Thoracic aorta (tissue), 2 donors: Measurements from ENCODE around the gene ADAMTSL1. TPM values are rescaled to one million over a fixed set of nuclear protein-coding genes. Genes with fewer than 3 reads are reported as not detected.

Experiments used
- ATAC-seq: fragments of 150-250 bp; one replicate; pipeline ENCODE4 v1.8.0; 2017; ENCODE audit warnings: low read depth; ENCODE audit not compliant: insufficient number of reproducible peaks, low FRiP score
- DNase-seq: peaks from one replicate; pipeline ENCODE4 v3.0.0-alpha.2; 2020; ENCODE audit warnings: low spot score
- H3K27ac ChIP-seq, 2 donors: fragments of 200-600 bp; sonication (generic); 1 replicate in 1 of 2; 2 replicates in 1 of 2; pipeline ENCODE4 v1.5.1; 2016; ENCODE audit warnings: mild to moderate bottlenecking in 2 of 2, moderate library complexity in 2 of 2
- H3K27me3 ChIP-seq: fragments of 200-600 bp; sonication (generic); replicated peaks from 2 replicates; pipeline ENCODE4 v1.6.0; 2016; ENCODE audit warnings: mild to moderate bottlenecking; ENCODE audit not compliant: insufficient read depth
- H3K36me3 ChIP-seq: fragments of 200-600 bp; sonication (generic); one replicate; pipeline ENCODE4 v1.5.1; 2016
- H3K4me1 ChIP-seq, 2 donors: fragments of 200-600 bp; sonication (generic); 1 replicate in 1 of 2; 2 replicates in 1 of 2; pipeline versions ENCODE4 v1.5.1 to v1.6.0; 2016; ENCODE audit warnings: low read depth in 2 of 2, mild to moderate bottlenecking in 1 of 2; ENCODE audit not compliant: control insufficient read depth in 1 of 2
- H3K4me3 ChIP-seq: fragments of 200-600 bp; sonication (generic); 2 replicates; pipeline ENCODE4 v1.5.1; 2016; ENCODE audit warnings: mild to moderate bottlenecking
- H3K9me3 ChIP-seq: fragments of 200-600 bp; sonication (generic); 2 replicates; pipeline ENCODE4 v1.5.1; 2016
- total RNA-seq, 2 donors: library from RNA; depleted of rRNA; stranded (reverse); fragments of >200 nt; gene quantifications; one replicate each; pipeline versions ENCODE4 v1.1.0 to v1.2.3, GENCODE V29; 2016
- TF ChIP-seq, protein P1 (sequence below): fragments of 200-600 bp; sonication (generic); IDR thresholded peaks from one replicate; pipeline ENCODE4 v1.5.1; 2019; ENCODE audit warnings: antibody characterized with exemption

ADAMTSL1 gene
- total RNA-seq, 2 donors from 2014 or later = 61.4 to 75.5 TPM

DNA sequence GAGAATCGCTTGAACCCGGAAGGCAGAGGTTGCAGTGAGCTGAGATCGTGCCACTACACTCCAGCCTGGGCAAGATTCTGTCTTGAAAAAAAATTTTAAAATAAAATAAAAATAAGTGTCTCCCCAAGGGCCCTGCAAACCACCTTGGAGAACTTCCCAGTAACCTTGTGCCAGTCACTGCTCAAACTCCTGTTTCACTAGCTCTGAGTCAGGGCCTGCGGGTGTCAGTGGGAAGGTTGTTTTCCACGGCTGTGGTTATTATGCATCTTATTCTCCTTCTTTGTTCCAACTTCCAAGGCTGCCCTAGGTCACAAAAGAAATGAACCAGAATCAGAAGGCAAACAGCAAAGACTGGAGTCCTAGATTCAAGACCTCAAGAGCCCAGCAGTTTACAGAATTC, 246.7 kb downstream of the ADAMTSL1 start:
- DNase-seq = no peak
- TF ChIP-seq, protein P1, sequence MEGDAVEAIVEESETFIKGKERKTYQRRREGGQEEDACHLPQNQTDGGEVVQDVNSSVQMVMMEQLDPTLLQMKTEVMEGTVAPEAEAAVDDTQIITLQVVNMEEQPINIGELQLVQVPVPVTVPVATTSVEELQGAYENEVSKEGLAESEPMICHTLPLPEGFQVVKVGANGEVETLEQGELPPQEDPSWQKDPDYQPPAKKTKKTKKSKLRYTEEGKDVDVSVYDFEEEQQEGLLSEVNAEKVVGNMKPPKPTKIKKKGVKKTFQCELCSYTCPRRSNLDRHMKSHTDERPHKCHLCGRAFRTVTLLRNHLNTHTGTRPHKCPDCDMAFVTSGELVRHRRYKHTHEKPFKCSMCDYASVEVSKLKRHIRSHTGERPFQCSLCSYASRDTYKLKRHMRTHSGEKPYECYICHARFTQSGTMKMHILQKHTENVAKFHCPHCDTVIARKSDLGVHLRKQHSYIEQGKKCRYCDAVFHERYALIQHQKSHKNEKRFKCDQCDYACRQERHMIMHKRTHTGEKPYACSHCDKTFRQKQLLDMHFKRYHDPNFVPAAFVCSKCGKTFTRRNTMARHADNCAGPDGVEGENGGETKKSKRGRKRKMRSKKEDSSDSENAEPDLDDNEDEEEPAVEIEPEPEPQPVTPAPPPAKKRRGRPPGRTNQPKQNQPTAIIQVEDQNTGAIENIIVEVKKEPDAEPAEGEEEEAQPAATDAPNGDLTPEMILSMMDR = no peak
- Histone ChIP-seq H3K36me3 (peaks cover 9% of the 10 kb centered on the region), H3K9me3 (no peaks in the 10 kb centered on the region), H3K27me3 (no peaks in the 10 kb centered on the region), H3K4me1 (no peaks in the 10 kb centered on the region), H3K27ac (no peak overlapping the region), H3K4me3 (no peak overlapping the region)
- no peak for ATAC-seq

DNA sequence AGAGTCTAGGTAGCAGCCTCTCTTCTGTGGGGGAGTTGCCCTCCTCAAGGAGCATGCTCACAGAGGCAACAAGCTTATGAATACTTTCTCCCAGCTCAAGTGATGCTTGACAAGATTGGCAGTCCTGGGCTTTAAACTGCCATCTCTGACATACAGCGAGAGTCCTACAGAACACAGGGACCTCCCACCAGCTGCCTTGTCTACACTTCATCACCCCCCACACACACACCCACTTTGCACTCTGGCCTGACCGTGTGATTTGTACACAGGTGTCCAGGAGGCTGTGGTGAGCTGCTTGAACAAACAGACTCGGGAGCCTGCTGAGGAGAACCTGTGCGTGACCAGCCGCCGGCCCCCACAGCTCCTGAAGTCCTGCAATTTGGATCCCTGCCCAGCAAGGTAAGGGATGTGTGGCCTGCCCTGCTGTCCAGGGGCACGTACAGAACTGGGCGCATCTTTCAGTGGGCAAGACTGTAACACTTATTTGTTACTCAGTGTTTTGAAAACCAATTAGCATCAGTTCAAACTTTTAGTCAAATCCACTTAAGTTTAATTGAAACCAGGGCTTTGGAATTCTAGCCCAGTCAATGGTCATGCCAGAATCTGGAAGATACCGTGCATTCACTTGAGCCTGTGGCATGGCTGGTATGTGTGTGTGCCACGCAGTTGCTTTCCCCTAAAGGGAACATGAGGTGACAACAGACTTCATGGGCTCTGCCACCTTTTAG, 247.5 kb downstream of the ADAMTSL1 start:
- Histone ChIP-seq H3K4me1 (no peaks in the 10 kb centered on the region), H3K9me3 (no peaks in the 10 kb centered on the region), H3K27me3 (no peaks in the 10 kb centered on the region), H3K36me3 (peaks cover 9% of the 10 kb centered on the region), H3K4me3 (no peak overlapping the region), H3K27ac (no peak overlapping the region)
- TF ChIP-seq, protein P1 = no peak
- ATAC-seq = no peak
- no peak for DNase-seq

DNA sequence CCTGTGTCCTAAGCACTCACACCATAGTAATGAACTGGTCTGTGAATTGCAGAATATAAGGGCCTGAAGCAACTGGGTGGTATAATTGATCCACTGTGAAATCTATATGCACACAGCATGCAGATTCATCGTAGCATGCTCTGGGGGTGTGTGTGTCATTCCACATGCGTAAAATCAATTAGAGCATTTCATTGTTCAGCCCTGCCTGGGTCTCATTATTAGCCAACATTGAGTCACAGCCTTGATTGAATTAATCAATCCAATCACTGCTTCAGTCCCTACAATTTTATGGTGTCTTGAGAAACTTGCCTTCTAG, 248.0 kb downstream of the ADAMTSL1 start:
- no peak overlapping the region for H3K27ac ChIP-seq
- ATAC-seq (no peak), DNase-seq (no peak)
- peaks cover 9% of the 10 kb centered on the region for H3K36me3 ChIP-seq
- no peak overlapping the region for H3K4me3 ChIP-seq
- H3K27me3 ChIP-seq = no peaks in the 10 kb centered on the region
- TF ChIP-seq, protein P1 = no peak
- no peaks in the 10 kb centered on the region for H3K4me1 ChIP-seq
- no peaks in the 10 kb centered on the region for H3K9me3 ChIP-seq

DNA sequence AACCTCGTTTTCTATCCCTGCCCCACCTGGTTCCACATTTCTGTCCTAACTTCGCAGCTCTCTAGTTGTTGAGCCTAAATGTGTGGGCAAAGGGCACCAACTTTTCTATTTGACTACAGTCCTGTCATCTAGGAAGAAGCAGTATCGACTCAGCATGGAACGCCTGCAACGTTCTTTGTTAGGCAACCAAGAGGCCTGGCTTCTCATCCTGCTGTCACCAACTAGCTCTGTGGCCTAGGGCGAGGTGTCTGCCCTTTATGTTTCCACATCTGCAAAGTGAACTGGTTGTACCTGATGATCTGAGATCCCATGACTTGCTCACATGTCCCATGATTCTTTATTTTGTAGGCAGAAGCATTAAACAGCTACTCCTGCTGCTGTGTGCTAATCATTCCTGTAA, 248.9 kb downstream of the ADAMTSL1 start:
- no peaks in the 10 kb centered on the region for H3K27me3 ChIP-seq
- TF ChIP-seq, protein P1 = no peak
- H3K4me1 ChIP-seq = no peaks in the 10 kb centered on the region
- DNase-seq (no peak), ATAC-seq (no peak)
- H3K9me3 ChIP-seq = no peaks in the 10 kb centered on the region
- no peak overlapping the region for H3K27ac ChIP-seq
- no peak overlapping the region for H3K4me3 ChIP-seq
- peaks cover 9% of the 10 kb centered on the region for H3K36me3 ChIP-seq

DNA sequence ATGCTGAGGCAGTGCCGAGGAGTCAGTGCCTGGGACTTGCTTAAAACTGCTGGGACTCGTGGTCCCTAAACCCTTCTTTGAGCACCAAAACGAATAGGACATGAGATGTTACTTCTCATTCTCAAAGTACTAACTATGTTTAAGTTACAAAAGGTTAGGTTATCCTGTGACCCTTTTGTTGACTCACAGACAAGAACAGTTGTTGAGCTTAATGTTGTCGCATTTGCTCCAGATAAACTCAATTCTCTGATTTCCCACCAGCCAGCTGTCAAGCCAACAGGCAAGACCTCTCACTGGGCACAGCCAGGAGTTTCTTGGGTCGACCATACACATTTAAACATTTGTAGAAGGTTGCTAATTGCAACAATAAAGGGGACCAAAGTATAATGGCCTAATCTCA, 249.4 kb downstream of the ADAMTSL1 start:
- Histone ChIP-seq H3K27me3 (no peaks in the 10 kb centered on the region), H3K36me3 (peaks cover 9% of the 10 kb centered on the region), H3K4me1 (no peaks in the 10 kb centered on the region), H3K4me3 (no peak overlapping the region), H3K27ac (no peak overlapping the region), H3K9me3 (no peaks in the 10 kb centered on the region)
- TF ChIP-seq, protein P1 = no peak
- ATAC-seq (no peak), DNase-seq (no peak)
